Vagina (tissue), 2 donors: ENCODE measurements around the gene PINK1.

ENCODE experiments used
- POLR2A ChIP-seq, 2 donors: fragments of 450-650 bp; IDR thresholded peaks; one replicate each; pipeline ENCODE4 v1.6.1; 2017; ENCODE audit warnings: antibody characterized with exemption in 2 of 2, mild to moderate bottlenecking in 2 of 2, moderate library complexity in 2 of 2
- POLR2AphosphoS5 ChIP-seq, 2 donors: sonication (generic); formaldehyde crosslinking; IDR thresholded peaks; one replicate each; pipeline ENCODE4 v1.9.0; 2017; ENCODE audit warnings: antibody characterized with exemption in 2 of 2, mild to moderate bottlenecking in 2 of 2, low read depth in 1 of 2; ENCODE audit not compliant: insufficient read depth in 1 of 2

DNA sequence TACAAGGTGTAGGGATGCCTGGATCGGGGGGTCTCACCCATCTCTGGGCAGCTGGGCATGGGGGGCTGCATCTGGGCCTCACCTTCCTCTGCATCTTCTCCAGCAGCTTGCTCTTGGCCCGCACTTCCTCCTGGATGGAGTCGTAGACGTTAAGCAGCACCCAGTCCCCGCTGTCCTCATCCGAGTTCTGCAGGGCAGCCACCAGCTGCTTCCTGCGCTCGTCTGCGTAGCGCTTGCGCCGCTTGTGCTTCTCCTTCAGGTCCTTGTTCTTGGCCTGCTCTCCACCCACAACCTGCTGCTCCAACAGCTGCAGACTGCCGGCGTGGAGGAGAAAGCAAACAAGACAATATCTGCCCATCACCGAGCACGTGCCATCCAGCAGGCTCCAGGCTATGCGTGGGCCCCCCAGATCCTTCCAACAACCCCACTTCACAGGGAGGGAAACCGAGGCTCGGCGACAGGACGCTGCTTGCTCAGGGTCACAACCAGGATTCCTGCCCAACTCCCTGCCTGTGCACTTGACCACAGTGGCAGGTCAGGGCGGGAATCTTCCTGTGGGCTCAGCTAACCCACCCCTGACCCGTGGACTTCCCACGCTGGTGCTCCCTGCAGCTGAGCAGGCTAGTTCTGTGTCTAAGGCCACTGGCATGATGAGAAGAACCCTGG, 49.4 kb downstream of the PINK1 start:
- no peak for TF ChIP-seq POLR2AphosphoS5 (IDR thresholded peaks at IDR 0.05; ENCODE audit: insufficient read depth in 1 of 2, low read depth in 1 of 2)
- TF ChIP-seq POLR2A (IDR thresholded peaks at IDR 0.05), result no peak
